CD4-positive, alpha-beta T cell treated with Interleukin-21 for 1 hour (primary cell): ENCODE results near the gene ARHGEF4.

ENCODE experiments used
- DNase-seq: peaks from one replicate; pipeline ENCODE4 v3.0.0-alpha.2; 2020

ARHGEF4 gene

GRCh38 chr2:131041402-131042147, 204.9 kb downstream of the ARHGEF4 start:
- DNase-seq = no peak

- DNase-seq = no peak
Observed at GRCh38 chr2:131042148-131042775, 205.5 kb downstream of the ARHGEF4 start.

GRCh38 chr2:131043199-131044074, 206.7 kb downstream of the ARHGEF4 start:
- DNase-seq = no peak

- DNase-seq = no peak
Observed at GRCh38 chr2:131044075-131044756, 207.5 kb downstream of the ARHGEF4 start.

- DNase-seq = no peak
Observed at GRCh38 chr2:131044757-131045150, 208.0 kb downstream of the ARHGEF4 start.

- no peak for DNase-seq
Observed at GRCh38 chr2:131045286-131046027, 208.7 kb downstream of the ARHGEF4 start.

- DNase-seq = no peak
Observed at GRCh38 chr2:131046028-131046917, 209.6 kb downstream of the ARHGEF4 start.

- DNase-seq = no peak
Observed at GRCh38 chr2:131046918-131047652, 210.4 kb downstream of the ARHGEF4 start.

GRCh38 chr2:131047920-131048560, 211.3 kb downstream of the ARHGEF4 start:
- no peak for DNase-seq

- DNase-seq = no peak
Observed at GRCh38 chr2:131048641-131049040, 211.9 kb downstream of the ARHGEF4 start.

GRCh38 chr2:131049150-131049718, 212.5 kb downstream of the ARHGEF4 start:
- DNase-seq = no peak

DNA sequence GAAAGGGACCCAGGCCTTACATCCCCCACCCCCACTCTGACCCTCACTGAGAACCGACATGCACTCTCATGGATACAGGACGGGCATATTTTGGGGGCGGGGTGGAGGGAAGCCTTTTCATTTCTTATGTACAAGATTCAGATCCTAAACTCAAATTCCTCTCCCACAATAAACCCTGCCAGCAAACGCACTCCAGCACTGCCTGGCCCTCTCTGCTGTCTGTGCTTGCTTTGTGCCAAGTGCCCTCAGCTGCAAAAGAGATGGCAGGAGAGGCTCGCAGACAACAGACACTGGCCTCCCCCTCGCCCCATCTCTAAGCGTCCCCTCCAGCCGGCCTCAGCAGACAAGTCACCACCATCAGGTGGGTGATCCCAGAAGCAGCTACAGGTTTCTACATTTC, 214.2 kb downstream of the ARHGEF4 start:
- no peak for DNase-seq

GRCh38 chr2:131052741-131053263, 216.1 kb downstream of the ARHGEF4 start:
- DNase-seq = no peak

DNA sequence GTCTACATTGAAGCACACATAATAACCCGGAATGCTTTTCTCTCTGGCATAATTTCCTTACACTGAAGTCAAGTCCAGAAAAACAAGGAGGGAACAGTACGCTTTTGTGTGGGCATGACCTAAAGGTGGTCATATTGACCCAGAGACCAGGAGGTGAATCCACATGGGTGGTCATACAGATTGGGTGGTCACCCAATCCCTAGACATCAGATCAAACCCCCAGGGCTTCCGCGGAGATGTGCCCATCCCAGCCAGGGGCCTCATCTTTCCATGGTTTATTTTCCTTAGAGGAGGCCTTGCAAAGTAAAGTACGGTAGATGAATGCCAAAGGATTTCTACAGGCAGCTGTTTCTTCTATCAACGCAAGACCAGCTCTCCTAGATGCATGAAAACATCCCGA, 217.8 kb downstream of the ARHGEF4 start:
- DNase-seq = no peak

DNA sequence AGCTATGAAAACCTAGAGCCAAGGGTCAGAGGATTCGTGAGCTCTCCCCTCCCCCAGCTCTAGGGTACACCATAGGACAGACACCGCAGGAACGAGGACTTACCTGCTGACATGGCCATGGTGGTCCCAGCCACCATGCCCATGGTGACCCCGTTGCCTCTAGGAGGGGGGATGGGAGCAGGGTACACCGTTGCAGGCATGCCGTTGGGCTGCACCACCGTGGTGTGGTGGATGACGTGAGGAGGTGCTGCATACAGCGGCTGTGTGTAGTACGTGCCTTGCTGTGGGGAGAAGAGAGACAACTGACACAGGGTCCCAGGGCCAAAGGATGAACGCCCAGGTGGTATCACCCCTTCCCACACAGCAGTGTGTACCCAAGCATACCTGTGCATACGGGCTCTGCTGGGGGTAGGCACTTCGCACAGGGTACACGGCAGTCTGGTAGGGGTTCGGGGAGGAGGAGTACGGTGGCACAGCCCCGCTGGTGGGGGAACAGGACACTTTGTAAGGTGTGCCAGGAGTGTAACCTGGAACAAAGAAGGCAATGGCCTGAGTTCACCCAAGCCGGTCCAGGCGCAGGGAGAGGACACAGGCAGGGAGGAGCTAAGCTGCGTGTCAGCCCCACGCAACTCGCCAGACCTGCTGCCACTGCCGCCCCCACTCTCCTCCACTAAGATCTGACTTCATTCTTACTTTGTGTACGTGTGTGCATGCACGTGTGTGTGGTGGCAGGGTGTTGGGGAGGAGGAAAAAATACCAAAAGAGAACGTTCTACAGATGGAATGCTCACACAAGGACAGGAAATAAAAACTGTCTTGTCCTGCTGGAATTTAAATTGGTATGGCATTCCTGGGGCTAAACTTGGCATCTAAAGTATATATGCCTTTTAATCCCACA, 218.7 kb downstream of the ARHGEF4 start:
- no peak for DNase-seq

- DNase-seq = no peak
Observed at GRCh38 chr2:131056204-131056931, 219.7 kb downstream of the ARHGEF4 start.

DNA sequence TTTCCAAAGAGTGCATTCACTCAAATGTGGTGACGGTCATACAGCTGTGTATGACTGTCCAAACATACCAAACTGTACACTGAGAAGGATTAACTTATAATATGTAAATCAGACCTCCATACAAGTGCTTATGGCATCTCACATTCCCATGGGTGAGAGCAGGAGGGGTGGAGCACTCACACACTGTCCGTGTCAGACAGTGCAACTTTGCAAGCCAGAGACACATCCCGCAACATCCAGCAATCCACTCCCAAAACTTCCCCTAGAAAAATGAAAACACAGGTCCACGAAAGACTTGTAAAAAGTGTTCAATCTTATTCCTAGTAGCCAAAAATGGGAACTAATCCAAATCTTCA, 220.2 kb downstream of the ARHGEF4 start:
- DNase-seq = no peak
